Spleen (tissue), 11 donors: Measurements from ENCODE around the gene TFAM. TPM values are rescaled to one million over a fixed set of nuclear protein-coding genes. Genes with fewer than 3 reads are reported as not detected.
"Not testable (repeated sequence)": the region's sequence is repeated elsewhere in the genome, so short reads cannot be mapped to it uniquely, and the experiment has no call there.

ENCODE experiments used
- DNase-seq: peaks from one replicate; pipeline ENCODE4 v3.0.0-alpha.2; 2020
- H3K27ac ChIP-seq, 8 donors: fragments of 200-600 bp; sonication (generic) in 7 of 8; 1 replicate in 4 of 8; 2 replicates in 4 of 8; pipeline versions ENCODE4 v1.5.0 to v1.8.0; 2016 to 2021; ENCODE audit warnings: inconsistent platforms in 4 of 8, mild to moderate bottlenecking in 4 of 8, moderate library complexity in 1 of 8
- H3K27me3 ChIP-seq, 7 donors: fragments of 200-600 bp; sonication (generic) in 6 of 7; replicated peaks in 1 of 7; 1 replicate in 4 of 7; 2 replicates in 3 of 7; pipeline versions ENCODE4 v1.5.0 to v1.8.0; 2016 to 2021; ENCODE audit warnings: inconsistent platforms in 3 of 7, mild to moderate bottlenecking in 1 of 7
- H3K36me3 ChIP-seq, 6 donors: fragments of 200-600 bp; sonication (generic) in 5 of 6; 1 replicate in 4 of 6; 2 replicates in 2 of 6; pipeline versions ENCODE4 v1.5.0 to v1.8.0; 2016 to 2021; ENCODE audit warnings: inconsistent platforms in 2 of 6
- H3K4me1 ChIP-seq, 6 donors: fragments of 200-600 bp; sonication (generic) in 5 of 6; 1 replicate in 3 of 6; 2 replicates in 3 of 6; pipeline versions ENCODE4 v1.5.0 to v1.8.0; 2016 to 2021; ENCODE audit warnings: inconsistent platforms in 3 of 6
- H3K4me3 ChIP-seq, 8 donors: fragments of 200-600 bp; sonication (generic) in 7 of 8; 1 replicate in 4 of 8; 2 replicates in 4 of 8; pipeline versions ENCODE4 v1.5.0 to v1.8.0; 2016 to 2021; ENCODE audit warnings: inconsistent platforms in 4 of 8, mild to moderate bottlenecking in 4 of 8, moderate library complexity in 2 of 8
- H3K9me3 ChIP-seq, 8 donors: fragments of 200-600 bp; sonication (generic) in 7 of 8; 1 replicate in 4 of 8; 2 replicates in 4 of 8; pipeline versions ENCODE4 v1.5.0 to v1.8.0; 2016 to 2021; ENCODE audit warnings: inconsistent platforms in 4 of 8
- POLR2A ChIP-seq, 3 donors: fragments of 450-650 bp; IDR thresholded peaks; one replicate each; pipeline ENCODE4 v1.5.1; 2017; ENCODE audit warnings: antibody characterized with exemption in 3 of 3, mild to moderate bottlenecking in 1 of 3
- POLR2AphosphoS5 ChIP-seq, 3 donors: sonication (generic); formaldehyde crosslinking; IDR thresholded peaks; one replicate each; pipeline ENCODE4 v1.5.1; 2017; ENCODE audit warnings: antibody characterized with exemption in 3 of 3
- WGBS, 5 donors: extraction: QIAGEN DNeasy Blood & Tissue Kit in 3 of 5; methylation state at CpG; one replicate each; pipeline versions ENCODE4 v1.1.5 to v1.1.7; 2013 to 2018; 5-methylcytosine and 5-hydroxymethylcytosine counted together
- intact Hi-C: fragments of 100-400 bp; cut with DNase I; formaldehyde crosslinking; loops from one replicate; pipeline ENCODE4 v1.15.0; 2023; ENCODE audit warnings: low total_unique reads
- polyA plus RNA-seq, 3 donors: library from polyadenylated mRNA; stranded (reverse); fragments of 200-250 nt; gene quantifications; one replicate each; pipeline ENCODE4 v1.2.1, GENCODE V29; 2013
- total RNA-seq, 7 donors: library from RNA; depleted of rRNA in 3 of 7; stranded (reverse); fragments of >200 nt in 3 of 7; fragmentation: NEBNext Ultra II Directional in 4 of 7; extraction: Animal tissue kit (Norgen Biotek cat#: 25700) in 4 of 7; gene quantifications; one replicate each; pipeline versions ENCODE4 v1.1.0 to v1.2.1, GENCODE V29; 2016 to 2021
- TF ChIP-seq, protein P1 (sequence below), 11 experiments: fragments of 200-600 bp in 7 of 11; fragments of 450-650 bp in 4 of 11; sonication (generic) in 4 of 11; IDR thresholded peaks in 8 of 11; conservative IDR thresholded peaks in 3 of 11; 1 replicate in 7 of 11; 2 replicates in 4 of 11; pipeline versions ENCODE4 v1.4.0 to v1.8.0; 2016 to 2021; ENCODE audit warnings: antibody characterized with exemption in 11 of 11, inconsistent platforms in 4 of 11, mild to moderate bottlenecking in 1 of 11
- donor health status: healthy with polysubstance abuse.
- donor health status: DM: no; HTN: no; CAD: no; lungs with moderate emphysema.
- donor health status: DM: no; HTN: no; CAD: no.
- donor health status: Bipolar disorder and iron deficiency.
- donor health status: healthy.
- donor health status: DM: no; HTN: no; CAD: no.
- donor health status: DM: yes; HTN: yes; CAD: no.

The TFAM gene
- total and polyA plus RNA-seq, 10 donors, result 7.6 to 39.2 (median 24.1) TPM

DNA sequence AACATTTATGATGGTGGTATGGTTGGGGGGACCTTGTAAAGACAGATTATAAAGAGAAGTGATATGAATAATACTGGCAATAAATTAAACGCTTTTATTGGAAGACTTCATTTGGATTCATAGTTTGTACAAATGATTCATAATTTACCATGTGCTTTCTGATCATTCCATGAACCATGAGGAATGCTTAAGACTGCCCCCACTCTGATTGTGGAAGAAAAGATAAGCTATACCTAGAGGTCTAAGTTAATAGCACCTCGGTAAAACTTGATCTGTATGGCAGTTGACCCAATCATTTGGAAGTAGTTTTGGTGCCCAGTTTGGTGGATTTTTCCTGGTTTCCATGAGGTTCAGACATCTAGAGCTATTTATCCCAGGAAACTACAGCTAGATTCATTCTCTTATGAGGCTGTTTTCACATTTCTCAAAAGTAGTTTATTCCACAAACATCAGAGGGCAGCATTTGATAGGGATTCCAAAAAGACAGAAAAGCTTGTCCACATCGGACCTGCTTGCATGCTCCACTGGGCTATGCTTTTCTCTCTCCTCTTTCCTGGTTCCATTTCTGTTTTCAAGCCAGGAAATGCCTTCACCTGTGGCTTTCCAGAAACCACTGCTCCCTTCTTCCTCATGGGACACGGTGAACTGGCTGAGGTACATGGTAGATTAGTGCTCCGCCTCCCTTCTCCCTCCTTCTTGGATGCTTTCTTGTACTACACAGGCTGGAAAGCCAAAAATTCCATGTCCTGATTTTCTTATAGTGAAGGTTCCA, 29.2 kb downstream of the TFAM start:
- WGBS, 5 donors, result 54 to 62% (median 62%) methylated on average over 5 of the region's 5 CpGs

DNA sequence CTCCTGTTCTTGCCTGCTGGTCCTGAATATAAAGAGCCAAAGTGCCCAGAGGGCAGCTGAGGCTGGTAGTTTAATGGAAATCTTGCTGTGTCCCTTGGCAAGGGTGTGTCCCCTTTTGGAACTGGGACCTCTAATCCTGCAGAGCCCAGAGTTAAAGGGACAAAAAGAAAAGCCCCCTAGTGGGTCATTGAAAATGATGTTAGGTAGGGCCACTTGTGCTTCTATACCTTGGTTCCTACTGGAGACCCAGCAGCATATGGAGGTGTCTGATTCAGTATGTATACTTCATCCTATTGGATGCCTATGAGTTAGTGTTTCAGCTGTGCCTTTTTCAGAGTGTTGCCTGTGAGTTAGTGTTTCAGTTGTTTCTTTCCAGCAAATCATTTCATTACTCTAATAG, 30.5 kb downstream of the TFAM start:
- Histone ChIP-seq H3K4me1 (no peaks in the 10 kb centered on the region), H3K9me3 (peaks cover 0 to 11% (median 0%) of the 10 kb centered on the region in 8 donors), H3K27me3 (no peaks in the 10 kb centered on the region), H3K27ac (no peak overlapping the region), H3K36me3 (no peaks in the 10 kb centered on the region), H3K4me3 (no peak overlapping the region)
- intact Hi-C loops, result no loop called here
- no peak for DNase-seq
- TF ChIP-seq POLR2AphosphoS5 (IDR thresholded peaks at IDR 0.05), result no peak
- TF ChIP-seq, protein P1, sequence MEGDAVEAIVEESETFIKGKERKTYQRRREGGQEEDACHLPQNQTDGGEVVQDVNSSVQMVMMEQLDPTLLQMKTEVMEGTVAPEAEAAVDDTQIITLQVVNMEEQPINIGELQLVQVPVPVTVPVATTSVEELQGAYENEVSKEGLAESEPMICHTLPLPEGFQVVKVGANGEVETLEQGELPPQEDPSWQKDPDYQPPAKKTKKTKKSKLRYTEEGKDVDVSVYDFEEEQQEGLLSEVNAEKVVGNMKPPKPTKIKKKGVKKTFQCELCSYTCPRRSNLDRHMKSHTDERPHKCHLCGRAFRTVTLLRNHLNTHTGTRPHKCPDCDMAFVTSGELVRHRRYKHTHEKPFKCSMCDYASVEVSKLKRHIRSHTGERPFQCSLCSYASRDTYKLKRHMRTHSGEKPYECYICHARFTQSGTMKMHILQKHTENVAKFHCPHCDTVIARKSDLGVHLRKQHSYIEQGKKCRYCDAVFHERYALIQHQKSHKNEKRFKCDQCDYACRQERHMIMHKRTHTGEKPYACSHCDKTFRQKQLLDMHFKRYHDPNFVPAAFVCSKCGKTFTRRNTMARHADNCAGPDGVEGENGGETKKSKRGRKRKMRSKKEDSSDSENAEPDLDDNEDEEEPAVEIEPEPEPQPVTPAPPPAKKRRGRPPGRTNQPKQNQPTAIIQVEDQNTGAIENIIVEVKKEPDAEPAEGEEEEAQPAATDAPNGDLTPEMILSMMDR (IDR thresholded peaks at IDR 0.05 in 8 of 11, conservative IDR thresholded peaks at IDR 0.05 in 3 of 11), result no peak
- no peak for TF ChIP-seq POLR2A (IDR thresholded peaks at IDR 0.05)

More for the DNA sequence above, 29.2 kb downstream of the TFAM start:
- intact Hi-C loops, result no loop called here
- Histone ChIP-seq H3K4me3 (no peak overlapping the region), H3K36me3 (no peaks in the 10 kb centered on the region), H3K9me3 (peaks cover 0 to 11% (median 0%) of the 10 kb centered on the region in 8 donors), H3K27me3 (no peaks in the 10 kb centered on the region), H3K4me1 (no peaks in the 10 kb centered on the region), H3K27ac (no peak overlapping the region)
- no peak for DNase-seq
- TF ChIP-seq, protein P1 (IDR thresholded peaks at IDR 0.05 in 8 of 11, conservative IDR thresholded peaks at IDR 0.05 in 3 of 11), result no peak
- TF ChIP-seq POLR2AphosphoS5 (IDR thresholded peaks at IDR 0.05), result no peak
- no peak for TF ChIP-seq POLR2A (IDR thresholded peaks at IDR 0.05)

DNA sequence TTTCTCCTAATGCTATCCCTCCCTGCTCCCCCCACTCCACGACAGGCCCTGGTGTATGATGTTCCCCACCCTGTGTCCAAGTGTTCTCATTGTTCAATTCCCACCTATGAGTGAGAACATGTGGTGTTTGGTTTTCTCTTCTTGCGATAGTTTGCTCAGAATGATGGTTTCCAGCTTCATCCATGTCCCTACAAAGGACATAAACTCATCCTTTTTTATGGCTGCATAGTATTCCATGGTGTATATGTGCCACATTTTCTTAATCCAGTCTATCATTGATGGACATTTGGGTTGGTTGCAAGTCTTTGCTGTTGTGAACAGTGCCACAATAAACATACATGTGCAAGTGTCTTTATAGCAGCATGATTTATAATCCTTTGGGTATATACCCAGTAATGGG, 32.7 kb downstream of the TFAM start:
- H3K4me1 ChIP-seq, H3K36me3 ChIP-seq, DNase-seq, intact Hi-C loops, H3K27me3 ChIP-seq, H3K27ac ChIP-seq, H3K4me3 ChIP-seq: not testable (repeated sequence)
- H3K9me3 ChIP-seq, result peaks cover 0 to 18% (median under 1%) of the 10 kb centered on the region in 8 donors
- WGBS, 5 donors, result 74 to 92% (median 82%) methylated on average over 2 of the region's 2 CpGs

DNA sequence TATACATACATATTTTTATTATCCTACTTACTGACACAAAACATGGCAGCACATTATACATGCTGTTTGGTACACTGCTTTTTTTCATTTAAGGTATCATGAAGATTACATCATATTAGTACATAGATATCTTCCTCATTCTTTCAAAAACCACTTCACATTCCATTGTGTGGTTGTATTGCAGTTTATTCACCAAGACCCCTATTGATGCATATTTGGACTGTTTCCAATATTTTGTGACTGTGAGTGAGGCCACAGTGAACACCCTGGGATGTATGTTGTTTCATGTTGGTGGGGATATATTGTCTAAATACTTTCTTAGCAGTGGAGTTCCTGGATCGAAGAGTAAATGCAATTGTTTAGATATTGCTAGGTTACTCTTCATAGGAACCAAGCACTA, 39.0 kb downstream of the TFAM start:
- no peaks in the 10 kb centered on the region for H3K4me1 ChIP-seq
- H3K9me3 ChIP-seq, result peaks cover 0 to 33% (median 10%) of the 10 kb centered on the region in 8 donors
- WGBS, 5 donors, result 83 to 100% (median 92%) methylated on average over 1 of the region's 1 CpG
- no peak for DNase-seq
- no peaks in the 10 kb centered on the region for H3K27me3 ChIP-seq
- no peaks in the 10 kb centered on the region for H3K36me3 ChIP-seq
- intact Hi-C loops, result no loop called here
- TF ChIP-seq, protein P1 (IDR thresholded peaks at IDR 0.05 in 8 of 11, conservative IDR thresholded peaks at IDR 0.05 in 3 of 11), result no peak
- no peak for TF ChIP-seq POLR2A (IDR thresholded peaks at IDR 0.05)
- TF ChIP-seq POLR2AphosphoS5 (IDR thresholded peaks at IDR 0.05), result no peak
- no peak overlapping the region for H3K4me3 ChIP-seq
- H3K27ac ChIP-seq, result no peak overlapping the region

DNA sequence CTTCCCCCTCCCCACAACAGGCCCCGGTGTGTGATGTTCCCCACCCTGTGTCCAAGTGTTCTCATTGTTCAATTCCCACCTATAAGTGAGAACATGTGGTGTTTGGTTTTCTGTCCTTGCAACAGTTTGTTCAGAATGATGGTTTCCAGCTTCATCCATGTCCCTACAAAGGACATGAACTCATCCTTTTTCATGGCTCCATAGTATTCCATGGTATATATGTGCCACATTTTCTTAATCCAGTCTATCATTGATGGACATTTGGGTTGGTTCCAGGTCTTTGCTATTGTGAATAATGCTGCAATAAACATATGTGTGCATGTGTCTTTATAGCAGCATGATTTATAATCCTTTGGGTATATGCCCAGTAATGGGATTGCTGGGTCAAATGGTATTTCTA, 43.2 kb downstream of the TFAM start:
- H3K4me3 ChIP-seq, H3K27me3 ChIP-seq, DNase-seq, H3K27ac ChIP-seq, H3K36me3 ChIP-seq, intact Hi-C loops, H3K4me1 ChIP-seq: not testable (repeated sequence)
- WGBS, 5 donors, result 88 to 96% (median 93%) methylated on average over 1 of the region's 1 CpG
- H3K9me3 ChIP-seq, result peaks cover 0 to 17% (median 3%) of the 10 kb centered on the region in 8 donors
